Activated CD4-positive, alpha-beta T cell treated with anti-CD3 and anti-CD28 coated beads, Interleukin-2, Interleukin-4, amounts not matched to agents 100 ng/mL and 50 ng/mL, durations not matched to agents 16 hours and 8 hours (primary cell): Measurements from ENCODE around the gene RABGAP1L.
"Not testable (repeated sequence)": the region's sequence is repeated elsewhere in the genome, so short reads cannot be mapped to it uniquely, and the experiment has no call there.

Experiments
- DNase-seq: peaks from one replicate; pipeline ENCODE4 v3.0.0-alpha.2; 2020; ENCODE audit warnings: low spot score

RABGAP1L gene

GRCh38 chr1:174580801-174581200, 421.5 kb downstream of the RABGAP1L start:
- DNase-seq = no peak

DNA sequence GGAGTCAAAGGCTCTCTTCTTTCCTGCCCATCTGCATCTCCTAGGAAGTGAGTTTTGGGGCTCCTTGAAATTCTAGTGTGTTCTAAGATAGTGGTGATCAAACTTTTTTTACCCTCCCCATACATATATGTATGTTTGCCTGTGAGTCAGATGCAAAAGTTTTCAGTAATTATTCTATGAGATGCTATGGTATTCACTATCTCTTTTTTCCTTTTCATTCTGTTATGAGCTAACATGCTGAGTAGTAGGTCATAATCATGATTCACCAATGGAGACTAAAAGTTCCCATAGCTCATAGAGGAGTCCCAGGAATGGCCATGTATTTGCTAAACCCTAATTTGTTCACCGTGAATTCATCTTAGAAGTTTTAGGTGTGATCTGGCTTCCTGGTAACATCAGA, 424.0 kb downstream of the RABGAP1L start:
- DNase-seq = no peak

- DNase-seq = no peak
Measured at GRCh38 chr1:174584071-174584470, 424.8 kb downstream of the RABGAP1L start.

- not testable (repeated sequence) for DNase-seq
Measured at GRCh38 chr1:174588618-174589017, 429.3 kb downstream of the RABGAP1L start.

- no peak for DNase-seq
Measured at GRCh38 chr1:174605198-174605597, 445.9 kb downstream of the RABGAP1L start.

GRCh38 chr1:174606471-174606870, 447.2 kb downstream of the RABGAP1L start:
- DNase-seq = no peak

DNA sequence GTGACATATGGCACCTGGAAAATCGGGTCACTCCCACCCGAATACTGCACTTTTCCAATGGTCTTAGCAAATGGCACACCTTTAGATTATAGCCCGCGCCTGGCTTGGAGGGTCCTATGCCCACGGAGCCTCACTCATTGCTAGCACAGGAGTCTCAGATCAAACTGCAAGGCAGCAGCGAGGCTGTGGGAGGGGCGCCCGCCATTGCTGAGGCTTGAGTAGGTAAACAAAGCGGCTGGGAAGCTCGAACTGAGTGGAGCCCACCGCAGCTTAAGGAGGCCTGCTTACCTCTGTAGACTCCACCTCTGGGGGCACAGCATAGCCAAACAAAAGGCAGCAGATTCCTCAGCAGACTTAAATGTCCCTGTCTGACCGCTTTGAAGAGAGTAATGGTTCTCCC, 458.6 kb downstream of the RABGAP1L start:
- DNase-seq = not testable (repeated sequence)

- DNase-seq = no peak
Measured at GRCh38 chr1:174623324-174624035, 464.2 kb downstream of the RABGAP1L start.

GRCh38 chr1:174626031-174627025, 467.0 kb downstream of the RABGAP1L start:
- no peak for DNase-seq

DNA sequence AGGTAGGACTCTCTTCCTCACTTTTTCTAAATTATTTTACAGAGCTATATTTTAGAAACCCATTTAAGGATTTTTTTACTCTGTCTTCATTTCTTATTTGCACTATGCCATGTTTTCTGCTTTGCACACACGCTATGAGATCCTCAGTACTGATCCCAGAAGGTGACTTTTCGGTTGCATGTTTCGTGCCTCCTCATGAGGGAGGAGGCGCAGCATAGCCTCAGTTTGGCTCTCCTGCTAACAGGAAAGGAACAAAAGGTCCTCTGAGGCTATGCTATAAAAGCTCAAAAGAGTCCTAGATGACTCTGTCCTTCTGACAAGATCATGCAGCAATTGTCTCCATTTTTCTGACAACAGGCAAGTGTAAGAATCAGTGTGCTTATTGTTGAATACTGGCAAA, 478.2 kb downstream of the RABGAP1L start:
- DNase-seq = no peak

GRCh38 chr1:174639461-174639860, 480.1 kb downstream of the RABGAP1L start:
- no peak for DNase-seq

GRCh38 chr1:174640783-174641182, 481.5 kb downstream of the RABGAP1L start:
- no peak for DNase-seq

DNA sequence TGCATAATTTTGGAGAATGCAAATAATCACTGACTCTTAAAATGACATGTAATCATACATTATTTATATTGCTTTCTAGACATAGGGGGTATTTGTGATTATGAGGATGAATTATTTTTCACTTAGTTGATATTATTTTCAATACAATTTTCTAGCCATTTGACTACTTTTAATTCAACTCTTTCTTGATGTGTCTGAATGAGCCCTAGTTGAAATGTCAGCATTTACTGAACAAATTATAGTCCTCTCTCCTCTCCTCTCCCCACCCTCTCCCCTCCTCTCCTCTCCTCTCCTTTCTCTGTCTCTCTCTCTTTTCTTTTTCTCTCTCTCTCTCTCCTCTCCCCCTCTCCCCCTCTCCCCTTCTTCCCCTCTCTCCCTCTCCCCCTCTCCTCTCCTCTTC, 483.1 kb downstream of the RABGAP1L start:
- no peak for DNase-seq

DNA sequence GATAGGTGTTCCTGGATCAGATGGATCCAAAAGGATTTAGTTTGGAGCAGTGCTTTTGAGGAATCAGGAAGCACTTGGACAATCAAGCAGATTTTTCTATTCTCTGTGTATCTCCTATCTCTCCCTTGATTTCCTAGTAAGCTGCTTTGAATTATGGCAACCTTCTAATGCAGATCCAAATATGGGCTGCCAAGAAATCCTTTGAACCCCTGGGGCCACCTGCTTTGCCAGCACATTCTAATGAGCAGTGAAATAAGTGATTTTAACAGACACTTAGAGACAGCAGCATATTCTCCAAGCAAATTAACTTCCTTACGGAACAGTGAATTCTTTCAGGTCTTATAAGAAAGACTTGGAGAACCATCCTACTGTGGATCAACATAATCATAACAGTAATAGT, 483.9 kb downstream of the RABGAP1L start:
- DNase-seq = no peak

DNA sequence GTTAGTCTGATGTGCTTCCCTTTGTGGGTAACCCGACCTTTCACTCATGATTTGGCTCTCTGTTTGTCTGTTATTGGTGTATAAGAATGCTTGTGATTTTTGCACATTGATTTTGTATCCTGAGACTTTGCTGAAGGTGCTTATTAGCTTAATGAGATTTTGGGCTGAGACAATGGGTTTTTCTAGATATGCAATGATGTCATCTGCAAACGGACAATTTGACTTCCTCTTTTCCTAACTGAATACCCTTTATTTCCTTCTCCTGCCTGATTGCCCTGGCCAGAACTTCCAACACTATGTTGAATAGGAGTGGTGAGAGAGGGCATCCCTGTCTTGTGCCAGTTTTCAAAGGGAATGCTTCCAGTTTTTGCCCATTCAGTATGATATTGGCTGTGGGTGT, 490.3 kb downstream of the RABGAP1L start:
- not testable (repeated sequence) for DNase-seq

GRCh38 chr1:174652569-174653280, 493.4 kb downstream of the RABGAP1L start:
- no peak for DNase-seq

- DNase-seq = no peak
Measured at GRCh38 chr1:174654560-174654959, 495.2 kb downstream of the RABGAP1L start.

DNA sequence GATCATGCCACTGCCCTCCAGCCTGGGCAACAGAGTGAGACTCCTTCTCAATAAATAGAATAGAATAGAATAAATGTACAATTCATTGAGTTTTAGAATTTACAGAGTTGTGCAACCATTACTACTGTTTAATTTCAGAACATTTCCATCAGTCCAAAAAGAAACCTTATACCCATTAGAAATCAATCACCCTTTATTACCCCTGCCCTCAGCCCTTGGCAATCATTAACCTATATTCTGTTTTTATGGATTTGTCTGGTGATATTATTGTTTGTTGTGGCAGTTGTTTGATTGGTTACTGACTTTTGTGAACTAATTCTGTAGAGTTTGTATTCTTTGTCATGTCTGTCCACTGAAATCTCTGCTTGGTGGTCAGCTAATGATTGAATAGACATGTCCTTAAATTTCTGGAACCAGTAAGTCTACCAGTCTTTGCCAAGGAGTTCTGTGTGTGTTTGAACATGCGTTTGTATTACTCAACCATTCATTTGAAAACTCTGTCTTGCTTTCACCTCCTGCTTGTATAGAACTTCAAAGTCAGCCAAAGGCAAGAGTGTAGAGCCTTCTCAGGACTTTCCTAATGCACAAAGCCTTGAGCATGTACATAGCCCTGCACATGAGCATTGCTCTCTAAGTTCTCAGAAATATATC, 497.2 kb downstream of the RABGAP1L start:
- no peak for DNase-seq

- DNase-seq = no peak
Measured at GRCh38 chr1:174657411-174657810, 498.1 kb downstream of the RABGAP1L start.

- no peak for DNase-seq
Measured at GRCh38 chr1:174657893-174658292, 498.6 kb downstream of the RABGAP1L start.

GRCh38 chr1:174659823-174660222, 500.5 kb downstream of the RABGAP1L start:
- DNase-seq = no peak

- DNase-seq = no peak
Measured at GRCh38 chr1:174660476-174660875, 501.2 kb downstream of the RABGAP1L start.
